GM23338 (cell line): ENCODE data around the gene MOB2. TPM values are rescaled to one million over a fixed set of nuclear protein-coding genes. Genes with fewer than 3 reads are reported as not detected.

Experiments
- ATAC-seq: fragments of 200-7000 bp; cut with Tn5 transposase; 3 replicates; pipeline ENCODE4 v1.9.1; 2020
- DNase-seq: peaks from one replicate; pipeline ENCODE4 v3.0.0-alpha.2; 2015; ENCODE audit warnings: low spot score
- H2AFZ ChIP-seq: fragments of 200-600 bp; sonication (generic); 2 replicates; pipeline ENCODE4 v1.8.0; 2016; ENCODE audit warnings: antibody characterized with exemption, mild to moderate bottlenecking, moderate library complexity
- H3F3A ChIP-seq: fragments of 200-600 bp; sonication (generic); replicated peaks from 2 replicates; pipeline ENCODE4 v1.8.0; 2017; ENCODE audit warnings: antibody characterized with exemption, mixed run types, low read depth
- H3K27ac ChIP-seq: fragments of 200-600 bp; sonication (generic); 2 replicates; pipeline ENCODE4 v1.6.1; 2016; ENCODE audit warnings: low read depth
- H3K27me3 ChIP-seq: fragments of 200-600 bp; sonication (generic); 2 replicates; pipeline ENCODE4 v1.8.0; 2016; ENCODE audit warnings: mild to moderate bottlenecking, mixed run types, moderate library complexity; ENCODE audit not compliant: insufficient read depth
- H3K36me3 ChIP-seq: fragments of 200-600 bp; sonication (generic); 2 replicates; pipeline ENCODE4 v1.8.0; 2016; ENCODE audit warnings: mild to moderate bottlenecking; ENCODE audit not compliant: insufficient read depth
- H3K4me1 ChIP-seq: fragments of 200-600 bp; sonication (generic); 2 replicates; pipeline ENCODE4 v1.8.0; 2016; ENCODE audit warnings: mild to moderate bottlenecking, moderate library complexity; ENCODE audit not compliant: insufficient read depth
- H3K4me2 ChIP-seq: fragments of 200-600 bp; sonication (generic); 2 replicates; pipeline ENCODE4 v1.7.1; 2017; ENCODE audit warnings: mixed run types
- H3K4me3 ChIP-seq: fragments of 200-600 bp; sonication (generic); 2 replicates; pipeline ENCODE4 v1.6.1; 2016; ENCODE audit warnings: mixed run types
- H3K79me2 ChIP-seq: fragments of 200-600 bp; sonication (generic); replicated peaks from 2 replicates; pipeline ENCODE4 v1.8.0; 2017; ENCODE audit warnings: mild to moderate bottlenecking; ENCODE audit not compliant: insufficient read depth
- H3K9me2 ChIP-seq: fragments of 200-600 bp; sonication (generic); 2 replicates; pipeline ENCODE4 v1.8.0; 2017; ENCODE audit not compliant: insufficient read depth
- H4K20me1 ChIP-seq: fragments of 200-600 bp; sonication (generic); replicated peaks from 2 replicates; pipeline ENCODE4 v1.8.0; 2017; ENCODE audit warnings: mild to moderate bottlenecking; ENCODE audit not compliant: insufficient read depth
- H3K27ac Mint-ChIP-seq: 2 replicates; pipeline ENCODE4 v1.8.0; 2020; ENCODE audit warnings: inconsistent platforms, mild to moderate bottlenecking, moderate library complexity, mixed read lengths
- H3K27me3 Mint-ChIP-seq: 3 replicates; pipeline ENCODE4 v1.8.0; 2022; ENCODE audit warnings: low read depth, mild to moderate bottlenecking, moderate library complexity, mixed read lengths, inconsistent platforms; ENCODE audit not compliant: insufficient read depth, poor library complexity
- H3K36me3 Mint-ChIP-seq: 3 replicates; pipeline ENCODE4 v1.8.0; 2021; ENCODE audit warnings: low read depth, mild to moderate bottlenecking, inconsistent platforms, moderate library complexity, mixed read lengths
- H3K4me1 Mint-ChIP-seq: 3 replicates; pipeline ENCODE4 v1.8.0; 2020; ENCODE audit warnings: mild to moderate bottlenecking, inconsistent platforms, mixed read lengths
- H3K4me3 Mint-ChIP-seq: 3 replicates; pipeline ENCODE4 v1.8.0; 2021; ENCODE audit warnings: moderate library complexity, mild to moderate bottlenecking, inconsistent platforms, mixed read lengths
- H3K9me3 Mint-ChIP-seq: 3 replicates; pipeline ENCODE4 v1.8.0; 2020; ENCODE audit warnings: moderate library complexity, mild to moderate bottlenecking, inconsistent platforms, mixed read lengths
- CREB1 ChIP-seq: fragments of 250-450 bp; sonication (Bioruptor Pico); IDR thresholded peaks from 2 replicates; pipeline ENCODE4 v1.5.0; 2020; ENCODE audit warnings: low read depth, mild to moderate bottlenecking, moderate library complexity
- CTCF ChIP-seq, 2 experiments: fragments of 200-600 bp in 1 of 2; sonication (generic) in 1 of 2; conservative IDR thresholded peaks; 2 replicates each; pipeline versions ENCODE4 v1.5.1 to v1.6.1; 2016 to 2017; ENCODE audit warnings: antibody characterized with exemption in 2 of 2, low read depth in 2 of 2, mild to moderate bottlenecking in 2 of 2, moderate library complexity in 1 of 2
- EZH2 ChIP-seq: fragments of 200-600 bp; sonication (generic); IDR thresholded peaks from one replicate; pipeline ENCODE4 v1.8.0; 2017; ENCODE audit warnings: antibody characterized with exemption, mild to moderate bottlenecking, low read depth; ENCODE audit not compliant: unreplicated experiment
- STAT1 ChIP-seq: IDR thresholded peaks from one replicate; pipeline ENCODE4 v1.6.1; 2016; ENCODE audit warnings: antibody characterized with exemption; ENCODE audit not compliant: unreplicated experiment
- ZNF331 ChIP-seq: fragments of 250-450 bp; sonication (Bioruptor Pico); IDR thresholded peaks from 2 replicates; pipeline ENCODE4 v1.5.0; 2020; ENCODE audit warnings: low read depth, mild to moderate bottlenecking, moderate library complexity
- ZNF462 ChIP-seq: fragments of 250-450 bp; sonication (Bioruptor Pico); IDR thresholded peaks from 2 replicates; pipeline ENCODE4 v1.5.0; 2020; ENCODE audit warnings: mild to moderate bottlenecking, moderate library complexity
- polyA plus RNA-seq: library from polyadenylated mRNA; unstranded; fragments of >200 nt; fragmentation: Nextera tagmentation; extraction: Ambion mirVana; gene quantifications from 2 replicates; pipeline ENCODE4 v1.2.1, GENCODE V29; 2016
- total RNA-seq: library from RNA; depleted of rRNA; stranded (reverse); fragments of >200 nt; shearing (Covaris generic); gene quantifications from 2 replicates; pipeline ENCODE4 v1.2.3, GENCODE V29; 2014

MOB2 gene
- total and polyA plus RNA-seq, 2 experiments from 2014 or later: 10.1 to 19.7 TPM

- DNase-seq: no peak
- no peak for TF ChIP-seq ZNF462
- TF ChIP-seq ZNF331: no peak
- TF ChIP-seq CTCF (conservative IDR thresholded peaks at IDR 0.05; ENCODE audit: low read depth in 2 of 2): no peak
- TF ChIP-seq EZH2: no peak
- TF ChIP-seq CREB1 (CRISPR knock-in tag): no peak
- no peak for TF ChIP-seq STAT1
- no peak overlapping the region for H3K4me3 Mint-ChIP-seq
- Histone ChIP-seq H2AFZ (no peak overlapping the region), H3F3A (no peaks in the 10 kb centered on the region), H3K36me3 (no peaks in the 10 kb centered on the region), H3K27me3 (no peaks in the 10 kb centered on the region), H4K20me1 (peaks cover 4% of the 10 kb centered on the region), H3K27ac (no peak overlapping the region), H3K4me3 (no peak overlapping the region), H3K4me1 (no peaks in the 10 kb centered on the region), H3K79me2 (peaks cover 52% of the 10 kb centered on the region), H3K9me2 (no peaks in the 10 kb centered on the region), H3K4me2 (no peak overlapping the region)
- H3K27me3 Mint-ChIP-seq: peaks cover 4% of the 10 kb centered on the region
- H3K36me3 Mint-ChIP-seq: no peaks in the 10 kb centered on the region
- ATAC-seq: no peak
- H3K9me3 Mint-ChIP-seq: no peaks in the 10 kb centered on the region
- H3K4me1 Mint-ChIP-seq: peaks cover 5% of the 10 kb centered on the region
- H3K27ac Mint-ChIP-seq: no peak overlapping the region
Observed at GRCh38 chr11:1523077-1523476, 36.5 kb upstream of the MOB2 start.
